Measurements from ENCODE around the gene ARID1B.

The ARID1B gene

DNA sequence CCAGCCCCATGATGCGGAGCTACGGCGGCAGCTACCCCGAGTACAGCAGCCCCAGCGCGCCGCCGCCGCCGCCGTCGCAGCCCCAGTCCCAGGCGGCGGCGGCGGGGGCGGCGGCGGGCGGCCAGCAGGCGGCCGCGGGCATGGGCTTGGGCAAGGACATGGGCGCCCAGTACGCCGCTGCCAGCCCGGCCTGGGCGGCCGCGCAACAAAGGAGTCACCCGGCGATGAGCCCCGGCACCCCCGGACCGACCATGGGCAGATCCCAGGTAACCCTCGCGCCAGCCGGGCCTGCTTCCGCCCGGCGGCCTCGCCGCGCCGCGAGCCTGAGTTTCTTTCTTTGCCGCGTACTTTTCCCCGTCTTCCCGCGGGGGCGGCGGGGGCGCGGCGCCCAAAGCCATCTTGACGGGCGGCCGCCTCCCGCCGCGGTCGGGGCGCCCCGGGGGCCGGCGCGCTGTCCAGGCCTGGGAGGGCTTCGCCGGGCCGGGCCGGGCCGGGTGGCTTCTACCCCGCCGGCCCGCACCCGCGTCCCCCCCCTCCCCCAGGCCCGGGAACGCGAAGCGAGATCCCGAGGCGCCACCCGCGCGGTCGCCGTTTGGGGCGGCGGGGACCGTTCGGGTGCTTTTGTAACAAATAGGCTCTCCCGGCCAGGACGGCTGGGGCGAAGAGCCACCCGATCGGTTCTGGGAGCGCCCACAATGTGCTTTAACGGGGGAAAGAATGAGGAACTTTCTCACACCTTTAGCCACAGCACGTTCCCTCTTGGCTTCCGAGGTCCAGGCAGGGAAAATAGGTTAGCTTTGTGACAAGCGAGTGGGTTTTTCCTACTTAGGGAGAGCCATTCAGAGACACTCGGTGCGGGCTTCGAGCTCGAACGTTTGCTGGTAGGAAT, 2.3 kb downstream of the ARID1B start:
- TF ChIP-seq, protein P1, sequence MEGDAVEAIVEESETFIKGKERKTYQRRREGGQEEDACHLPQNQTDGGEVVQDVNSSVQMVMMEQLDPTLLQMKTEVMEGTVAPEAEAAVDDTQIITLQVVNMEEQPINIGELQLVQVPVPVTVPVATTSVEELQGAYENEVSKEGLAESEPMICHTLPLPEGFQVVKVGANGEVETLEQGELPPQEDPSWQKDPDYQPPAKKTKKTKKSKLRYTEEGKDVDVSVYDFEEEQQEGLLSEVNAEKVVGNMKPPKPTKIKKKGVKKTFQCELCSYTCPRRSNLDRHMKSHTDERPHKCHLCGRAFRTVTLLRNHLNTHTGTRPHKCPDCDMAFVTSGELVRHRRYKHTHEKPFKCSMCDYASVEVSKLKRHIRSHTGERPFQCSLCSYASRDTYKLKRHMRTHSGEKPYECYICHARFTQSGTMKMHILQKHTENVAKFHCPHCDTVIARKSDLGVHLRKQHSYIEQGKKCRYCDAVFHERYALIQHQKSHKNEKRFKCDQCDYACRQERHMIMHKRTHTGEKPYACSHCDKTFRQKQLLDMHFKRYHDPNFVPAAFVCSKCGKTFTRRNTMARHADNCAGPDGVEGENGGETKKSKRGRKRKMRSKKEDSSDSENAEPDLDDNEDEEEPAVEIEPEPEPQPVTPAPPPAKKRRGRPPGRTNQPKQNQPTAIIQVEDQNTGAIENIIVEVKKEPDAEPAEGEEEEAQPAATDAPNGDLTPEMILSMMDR (IDR thresholded peaks at IDR 0.05; ENCODE audit: insufficient read depth, low read length, poor library complexity, severe bottlenecking), result no peak
- TF ChIP-seq EZH2phosphoT487 (conservative IDR thresholded peaks at IDR 0.05; ENCODE audit: low read length), result no peak
- Histone ChIP-seq H3K36me3 (ENCODE audit: low read length) (peaks cover 19% of the 10 kb centered on the region; the same call in 1 of the 2 replicates), H3K27me3 (ENCODE audit: low read length) (no peaks in the 10 kb centered on the region), H3K27ac (ENCODE audit: low read depth, low read length) (peak overlapping the region; percentile 89), H2AFZ (ENCODE audit: low read depth, low read length, severe bottlenecking) (no peak overlapping the region), H3K79me2 (ENCODE audit: insufficient read depth, low read length) (peaks cover 49% of the 10 kb centered on the region), H3K9me2 (replicated peaks; ENCODE audit: insufficient read depth, low read length) (no peaks in the 10 kb centered on the region), H3K4me2 (ENCODE audit: low read depth, low read length, poor library complexity, severe bottlenecking) (peak overlapping the region; percentile 95), H3K4me3 (ENCODE audit: insufficient read depth, low read length, poor library complexity, severe bottlenecking) (peak overlapping the region; percentile 92), H3F3A (ENCODE audit: insufficient read depth) (peaks cover 28% of the 10 kb centered on the region), H4K20me1 (ENCODE audit: low read depth, low read length) (peaks cover 37% of the 10 kb centered on the region), H3K9me3 (ENCODE audit: insufficient read depth, low read length) (no peaks in the 10 kb centered on the region), H3K9ac (ENCODE audit: low read length) (peak overlapping the region; percentile 88)

DNA sequence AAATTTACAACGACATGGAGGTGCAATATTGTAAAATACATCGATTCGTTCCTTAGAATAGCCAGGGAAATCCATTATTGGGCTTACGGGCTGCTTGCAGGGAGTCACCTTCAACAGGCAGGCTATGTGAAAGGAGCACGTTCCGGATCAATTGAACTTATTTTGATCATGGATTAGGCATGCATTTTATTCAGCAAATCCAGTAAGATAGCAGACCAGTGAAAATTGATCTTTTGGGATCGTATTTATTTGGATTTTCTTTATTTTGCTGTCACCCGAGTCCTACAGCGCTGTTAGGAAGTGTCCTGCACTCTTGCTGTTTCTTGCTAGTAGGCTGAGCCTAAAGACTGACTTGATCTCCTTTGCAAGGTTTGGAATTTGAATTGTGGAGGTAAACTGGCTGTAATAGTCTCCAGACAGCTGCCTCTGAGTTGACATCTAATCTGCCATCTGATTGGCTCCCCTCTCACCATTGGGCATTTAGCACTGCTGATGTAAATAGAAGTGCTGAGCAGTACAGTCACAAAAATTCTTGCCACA, 3.0 kb downstream of the ARID1B start:
- Histone ChIP-seq H3K9me2 (replicated peaks; ENCODE audit: insufficient read depth, low read length) (no peaks in the 10 kb centered on the region), H2AFZ (ENCODE audit: low read depth, low read length, severe bottlenecking) (no peak overlapping the region), H3F3A (ENCODE audit: insufficient read depth) (peaks cover 26% of the 10 kb centered on the region), H3K4me3 (ENCODE audit: insufficient read depth, low read length, poor library complexity, severe bottlenecking) (peak overlapping the region; percentile 92), H3K79me2 (ENCODE audit: insufficient read depth, low read length) (peaks cover 56% of the 10 kb centered on the region), H3K9ac (ENCODE audit: low read length) (peak overlapping the region; percentile 88), H3K27ac (ENCODE audit: low read depth, low read length) (peak overlapping the region; percentile 89), H3K4me2 (ENCODE audit: low read depth, low read length, poor library complexity, severe bottlenecking) (peak overlapping the region; percentile 95), H4K20me1 (ENCODE audit: low read depth, low read length) (peaks cover 39% of the 10 kb centered on the region), H3K27me3 (ENCODE audit: low read length) (no peaks in the 10 kb centered on the region), H3K36me3 (ENCODE audit: low read length) (peaks cover 21% of the 10 kb centered on the region; the same call in 1 of the 2 replicates), H3K9me3 (ENCODE audit: insufficient read depth, low read length) (no peaks in the 10 kb centered on the region)
- TF ChIP-seq EZH2phosphoT487 (conservative IDR thresholded peaks at IDR 0.05; ENCODE audit: low read length), result no peak
- TF ChIP-seq, protein P1 (IDR thresholded peaks at IDR 0.05; ENCODE audit: insufficient read depth, low read length, poor library complexity, severe bottlenecking), result no peak

DNA sequence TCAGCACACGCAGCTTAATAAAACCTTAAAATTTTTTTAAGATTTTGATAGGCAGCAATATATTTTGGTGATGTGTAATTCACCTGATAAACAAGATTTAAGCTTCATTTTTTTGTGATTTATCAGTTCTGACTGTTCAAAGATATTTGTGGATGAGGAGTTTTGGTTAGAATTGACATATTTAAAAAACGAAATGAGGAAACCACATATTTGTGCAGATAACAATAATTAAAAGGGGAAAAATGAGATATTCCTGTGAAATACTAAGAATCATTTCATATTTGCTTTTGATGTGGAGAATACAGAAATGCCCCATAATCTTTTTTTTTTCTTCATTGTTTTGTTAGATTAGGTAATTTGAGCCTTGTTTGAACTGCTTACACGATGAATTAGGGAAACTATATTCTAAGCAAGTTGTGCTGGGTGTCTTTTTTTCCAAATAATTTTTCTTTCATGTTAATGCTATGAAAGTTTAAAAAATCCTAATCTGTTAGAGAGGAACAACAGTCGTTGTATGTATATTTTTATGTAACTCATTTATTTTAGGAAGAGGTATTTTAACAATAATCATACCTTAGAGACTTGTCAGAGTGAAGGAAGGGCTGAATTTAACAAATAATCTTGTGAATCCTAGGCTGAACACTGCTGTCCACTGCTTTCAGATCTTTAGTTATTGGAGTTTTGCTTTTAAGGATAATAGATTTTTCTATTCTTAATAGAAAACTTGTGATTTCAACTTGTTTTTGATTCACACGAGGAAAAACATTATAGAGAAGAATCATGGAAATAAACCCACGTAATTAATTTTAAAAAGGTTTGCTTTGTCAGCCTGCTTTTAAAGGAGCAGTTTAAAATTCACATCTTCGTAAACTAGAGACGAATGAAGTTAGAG, 4.0 kb downstream of the ARID1B start:
- peaks cover 28% of the 10 kb centered on the region; the same call in 1 of the 2 replicates for H3K36me3 ChIP-seq (ENCODE audit: low read length)
- no peak overlapping the region for H2AFZ ChIP-seq (ENCODE audit: low read depth, low read length, severe bottlenecking)
- H3K9me2 ChIP-seq (replicated peaks; ENCODE audit: insufficient read depth, low read length), result no peaks in the 10 kb centered on the region
- peaks cover 66% of the 10 kb centered on the region for H3K79me2 ChIP-seq (ENCODE audit: insufficient read depth, low read length)
- H3K9ac ChIP-seq (ENCODE audit: low read length), result peak overlapping the region; percentile 88
- H3K4me3 ChIP-seq (ENCODE audit: insufficient read depth, low read length, poor library complexity, severe bottlenecking), result peak overlapping the region; percentile 92
- H3K27ac ChIP-seq (ENCODE audit: low read depth, low read length), result 0 out of 2 replicates have a peak overlapping the region, but pooled peaks have one; percentile 2
- H3K4me2 ChIP-seq (ENCODE audit: low read depth, low read length, poor library complexity, severe bottlenecking), result peak overlapping the region; percentile 95
- peaks cover 23% of the 10 kb centered on the region for H3F3A ChIP-seq (ENCODE audit: insufficient read depth)
- peaks cover 44% of the 10 kb centered on the region for H4K20me1 ChIP-seq (ENCODE audit: low read depth, low read length)
- H3K27me3 ChIP-seq (ENCODE audit: low read length), result no peaks in the 10 kb centered on the region
- no peaks in the 10 kb centered on the region for H3K9me3 ChIP-seq (ENCODE audit: insufficient read depth, low read length)
- TF ChIP-seq EZH2phosphoT487 (conservative IDR thresholded peaks at IDR 0.05; ENCODE audit: low read length), result no peak
